Measurements from ENCODE around the gene CPEB4.

The CPEB4 gene

GRCh38 chr5:173884402-173885053 lies 3.6 kb upstream of the CPEB4 start:
- DNase-seq (ENCODE audit: low read depth in 2 of 2) = no peak

- no peak for DNase-seq (ENCODE audit: low read depth in 2 of 2)
These were observed 3.1 kb upstream of the CPEB4 start for GRCh38 chr5:173885054-173885443.

- no peak for DNase-seq (ENCODE audit: low read depth in 2 of 2)
These were observed 2.6 kb upstream of the CPEB4 start for GRCh38 chr5:173885475-173886010.

GRCh38 chr5:173886150-173886549 lies 2.0 kb upstream of the CPEB4 start:
- DNase-seq (ENCODE audit: low read depth in 2 of 2) = no peak

GRCh38 chr5:173888473-173889131 lies 453 bp downstream of the CPEB4 start:
- no peak for DNase-seq (ENCODE audit: low read depth in 2 of 2)

GRCh38 chr5:173890195-173890991 lies 2.2 kb downstream of the CPEB4 start:
- no peak for DNase-seq (ENCODE audit: low read depth in 2 of 2)

GRCh38 chr5:173891308-173892116 lies 3.4 kb downstream of the CPEB4 start:
- DNase-seq (ENCODE audit: low read depth in 2 of 2) = no peak

GRCh38 chr5:173893192-173893561 lies 5.0 kb downstream of the CPEB4 start:
- no peak for DNase-seq (ENCODE audit: low read depth in 2 of 2)

GRCh38 chr5:173895401-173896165 lies 7.4 kb downstream of the CPEB4 start:
- DNase-seq (ENCODE audit: low read depth in 2 of 2) = no peak

- no peak for DNase-seq (ENCODE audit: low read depth in 2 of 2)
These were observed 8.5 kb downstream of the CPEB4 start for GRCh38 chr5:173896631-173897030.

- no peak for DNase-seq (ENCODE audit: low read depth in 2 of 2)
These were observed 13.6 kb downstream of the CPEB4 start for GRCh38 chr5:173901705-173902104.

- DNase-seq (ENCODE audit: low read depth in 2 of 2) = no peak
These were observed 14.2 kb downstream of the CPEB4 start for GRCh38 chr5:173902334-173902733.

- DNase-seq (ENCODE audit: low read depth in 2 of 2) = no peak
These were observed 14.6 kb downstream of the CPEB4 start for GRCh38 chr5:173902743-173903142.

GRCh38 chr5:173903396-173904140 lies 15.4 kb downstream of the CPEB4 start:
- no peak for DNase-seq (ENCODE audit: low read depth in 2 of 2)

- no peak for DNase-seq (ENCODE audit: low read depth in 2 of 2)
These were observed 16.0 kb downstream of the CPEB4 start for GRCh38 chr5:173904151-173904550.

- DNase-seq (ENCODE audit: low read depth in 2 of 2) = no peak
These were observed 19.1 kb downstream of the CPEB4 start for GRCh38 chr5:173907284-173907683.

GRCh38 chr5:173907686-173908371 lies 19.7 kb downstream of the CPEB4 start:
- no peak for DNase-seq (ENCODE audit: low read depth in 2 of 2)

GRCh38 chr5:173909199-173909598 lies 21.1 kb downstream of the CPEB4 start:
- no peak for DNase-seq (ENCODE audit: low read depth in 2 of 2)

GRCh38 chr5:173910215-173910614 lies 22.1 kb downstream of the CPEB4 start:
- no peak for DNase-seq (ENCODE audit: low read depth in 2 of 2)

- DNase-seq (ENCODE audit: low read depth in 2 of 2) = no peak
These were observed 23.5 kb downstream of the CPEB4 start for GRCh38 chr5:173911623-173912022.
